Suppressor macrophage treated with lipopolysaccharide for 1 hour (primary cell): ENCODE results near the gene TNKS2.
"Not testable (repeated sequence)": the region's sequence is repeated elsewhere in the genome, so short reads cannot be mapped to it uniquely, and the experiment has no call there.

Experiments used
- DNase-seq, 3 donors: peaks; one replicate each; pipeline ENCODE4 v3.0.0-alpha.2; 2020 to 2022

The TNKS2 gene

GRCh38 chr10:91879515-91880170 lies 81.4 kb downstream of the TNKS2 start:
- DNase-seq = no peak

- DNase-seq = no peak
Observed at GRCh38 chr10:91880310-91880709, 82.1 kb downstream of the TNKS2 start.

GRCh38 chr10:91883549-91884444 lies 85.6 kb downstream of the TNKS2 start:
- no peak for DNase-seq

DNA sequence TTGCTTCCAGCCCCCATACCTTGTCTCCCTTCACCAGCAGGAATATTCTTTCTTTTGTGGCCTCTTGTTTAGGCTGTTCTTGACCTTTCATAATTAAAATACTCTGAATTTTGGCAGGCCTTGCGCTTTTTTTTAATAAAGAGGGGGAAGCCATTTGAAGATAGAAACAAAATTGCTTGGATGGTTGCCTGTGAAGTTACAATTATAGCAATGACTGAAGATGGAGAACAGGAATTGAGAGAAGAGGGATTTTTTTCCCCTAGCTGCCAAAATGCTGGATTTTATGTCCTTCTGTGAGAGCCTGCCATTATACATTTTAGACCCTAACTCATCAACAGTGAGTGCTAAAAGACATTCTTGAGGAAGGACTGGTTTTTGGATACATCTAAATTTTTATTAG lies 86.3 kb downstream of the TNKS2 start:
- DNase-seq = no peak

- no peak for DNase-seq
Observed at GRCh38 chr10:91885362-91886079, 87.3 kb downstream of the TNKS2 start.

DNA sequence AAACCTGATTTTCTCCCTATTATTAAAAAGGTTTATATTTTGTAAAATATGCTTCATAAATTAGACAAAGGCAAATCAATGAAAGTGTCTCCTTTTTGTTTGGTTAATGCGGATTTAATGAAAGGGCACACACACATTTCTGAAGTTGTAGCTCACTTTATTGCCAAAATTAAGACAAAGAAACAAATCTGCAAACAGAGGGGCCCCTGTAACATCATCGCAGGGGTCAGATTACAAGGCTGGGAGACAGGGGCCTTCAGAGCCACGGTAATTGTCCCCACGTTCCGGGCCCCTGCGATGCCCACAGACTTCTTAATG lies 88.7 kb downstream of the TNKS2 start:
- no peak for DNase-seq

DNA sequence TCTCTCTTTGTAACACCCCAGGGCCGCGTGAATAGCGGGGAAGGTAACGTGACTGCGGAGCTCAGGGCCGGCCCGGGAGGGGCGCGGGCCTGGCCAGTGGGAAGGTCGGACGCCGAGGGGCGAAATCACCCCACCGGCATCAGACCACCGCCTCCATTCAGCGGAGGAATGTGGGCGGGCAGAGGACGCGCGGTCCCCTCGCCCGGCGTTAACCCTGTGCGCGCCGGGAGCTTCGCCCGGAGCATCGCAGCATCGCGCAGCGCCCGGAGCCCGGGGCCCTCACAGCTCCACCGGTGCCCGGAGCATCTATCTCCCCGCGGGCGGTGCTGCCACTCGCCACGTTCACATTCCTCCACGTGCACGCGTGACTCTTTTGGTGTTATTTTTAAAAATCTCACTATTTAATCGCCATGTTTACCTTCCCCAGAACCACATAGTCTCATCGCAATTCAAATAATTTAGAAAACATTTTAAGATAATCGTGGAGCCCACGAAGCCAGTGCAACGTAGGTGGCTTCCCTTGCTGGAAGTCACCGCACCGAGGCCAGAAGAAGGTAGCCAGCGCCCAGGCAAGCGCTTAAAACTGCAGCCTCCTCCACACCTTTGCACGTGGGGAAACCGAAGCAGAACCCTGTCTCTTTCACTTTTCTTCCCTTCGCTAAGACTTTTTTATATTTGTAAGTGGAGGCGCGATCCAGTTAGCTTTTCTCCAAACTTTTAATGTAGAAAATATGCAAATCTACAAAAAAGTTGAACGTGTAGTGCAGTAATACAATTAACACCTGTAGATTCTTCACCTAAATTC lies 89.2 kb downstream of the TNKS2 start:
- DNase-seq = peak in 1 of 3 donors; percentile 35

DNA sequence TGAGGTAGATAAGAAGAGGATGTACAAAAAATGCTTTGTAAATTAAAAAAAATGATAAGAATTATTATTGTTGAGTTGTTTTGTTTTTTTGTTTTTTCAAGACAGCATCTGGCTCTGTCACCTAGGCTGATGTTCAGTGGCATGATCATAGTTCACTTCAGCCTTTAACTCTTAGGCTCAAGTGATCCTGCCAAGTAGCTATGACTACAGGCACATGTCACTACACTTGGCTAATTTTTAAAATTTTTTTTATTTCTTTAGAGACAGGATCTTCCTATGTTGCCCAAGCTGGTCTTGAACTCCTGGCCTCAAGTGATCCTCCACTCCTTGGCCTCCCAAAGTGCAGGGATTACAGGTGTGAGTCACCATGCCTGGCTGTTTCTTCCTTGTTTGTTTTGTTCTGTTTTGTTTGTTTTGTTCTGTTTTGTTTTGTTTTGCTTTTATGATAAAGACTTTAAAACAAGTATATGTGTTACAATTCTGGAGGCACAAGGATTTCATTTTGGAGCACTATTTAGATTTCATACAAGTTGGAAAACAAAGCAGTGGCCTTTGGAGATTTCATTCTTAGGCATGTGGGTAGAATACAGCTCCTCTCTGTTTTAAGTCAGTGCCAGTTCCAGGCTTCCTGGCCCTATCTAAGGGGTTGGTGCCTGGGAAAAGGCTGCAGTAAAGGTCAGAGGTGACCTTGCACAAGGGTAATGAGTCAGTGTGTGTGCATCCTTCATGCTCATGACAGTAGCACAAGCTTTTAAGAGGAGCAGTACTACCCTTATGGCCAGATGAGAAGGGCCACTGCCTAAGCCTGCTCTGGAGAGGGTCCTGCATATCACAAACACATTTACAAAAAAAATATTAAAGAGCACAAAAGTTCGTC lies 93.1 kb downstream of the TNKS2 start:
- peak; percentile 20 to 62 (median 41) for DNase-seq

GRCh38 chr10:91893051-91893450 lies 94.8 kb downstream of the TNKS2 start:
- DNase-seq = peak in 1 of 3 donors; percentile 49

DNA sequence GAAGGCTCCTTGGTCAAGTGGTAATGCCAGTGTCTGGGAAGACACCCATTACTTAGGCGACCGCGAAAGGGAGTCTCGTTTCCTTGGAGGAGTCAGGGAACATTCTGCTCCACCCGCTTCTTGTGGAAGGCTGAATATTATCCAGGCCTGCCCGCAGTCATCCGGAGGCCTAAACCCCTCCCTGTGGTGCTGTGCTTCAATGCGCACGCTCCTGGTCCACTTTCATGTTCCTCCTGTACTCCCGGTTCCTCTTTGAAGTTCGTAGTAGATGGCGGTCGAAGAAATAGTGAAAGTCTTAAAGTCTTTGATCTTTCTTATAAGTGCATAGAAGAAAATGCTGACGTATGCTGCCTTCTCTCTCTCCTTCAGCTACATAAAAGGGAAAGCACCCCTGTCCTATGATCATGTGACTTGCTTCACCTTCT lies 96.0 kb downstream of the TNKS2 start:
- not testable (repeated sequence) for DNase-seq

DNA sequence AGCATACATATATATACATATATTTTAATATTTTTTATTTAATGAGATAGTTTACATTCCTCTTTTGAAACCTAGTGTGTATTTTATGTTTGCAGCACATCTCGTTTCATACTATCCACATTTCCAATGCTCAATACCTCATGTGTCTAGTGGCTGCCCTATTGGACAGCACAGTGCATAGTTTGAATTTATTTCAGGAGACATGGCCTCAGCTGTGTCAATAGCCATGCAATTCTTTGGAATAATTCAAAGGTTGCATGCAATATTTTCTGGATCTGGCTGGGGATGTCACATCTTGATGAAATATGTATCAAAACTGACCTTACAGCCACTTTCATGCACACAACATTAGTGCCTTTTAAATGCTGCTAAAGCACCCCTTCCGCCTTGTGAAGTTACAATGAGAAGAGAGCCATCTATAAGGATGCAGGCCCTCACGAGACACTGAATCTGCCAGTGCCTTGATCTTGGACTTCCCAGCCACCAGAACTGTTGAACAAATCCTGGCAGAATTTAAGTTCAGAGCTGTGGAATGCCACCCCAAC lies 98.1 kb downstream of the TNKS2 start:
- DNase-seq = no peak

- DNase-seq = no peak
Observed at GRCh38 chr10:91897421-91897820, 99.2 kb downstream of the TNKS2 start.

DNA sequence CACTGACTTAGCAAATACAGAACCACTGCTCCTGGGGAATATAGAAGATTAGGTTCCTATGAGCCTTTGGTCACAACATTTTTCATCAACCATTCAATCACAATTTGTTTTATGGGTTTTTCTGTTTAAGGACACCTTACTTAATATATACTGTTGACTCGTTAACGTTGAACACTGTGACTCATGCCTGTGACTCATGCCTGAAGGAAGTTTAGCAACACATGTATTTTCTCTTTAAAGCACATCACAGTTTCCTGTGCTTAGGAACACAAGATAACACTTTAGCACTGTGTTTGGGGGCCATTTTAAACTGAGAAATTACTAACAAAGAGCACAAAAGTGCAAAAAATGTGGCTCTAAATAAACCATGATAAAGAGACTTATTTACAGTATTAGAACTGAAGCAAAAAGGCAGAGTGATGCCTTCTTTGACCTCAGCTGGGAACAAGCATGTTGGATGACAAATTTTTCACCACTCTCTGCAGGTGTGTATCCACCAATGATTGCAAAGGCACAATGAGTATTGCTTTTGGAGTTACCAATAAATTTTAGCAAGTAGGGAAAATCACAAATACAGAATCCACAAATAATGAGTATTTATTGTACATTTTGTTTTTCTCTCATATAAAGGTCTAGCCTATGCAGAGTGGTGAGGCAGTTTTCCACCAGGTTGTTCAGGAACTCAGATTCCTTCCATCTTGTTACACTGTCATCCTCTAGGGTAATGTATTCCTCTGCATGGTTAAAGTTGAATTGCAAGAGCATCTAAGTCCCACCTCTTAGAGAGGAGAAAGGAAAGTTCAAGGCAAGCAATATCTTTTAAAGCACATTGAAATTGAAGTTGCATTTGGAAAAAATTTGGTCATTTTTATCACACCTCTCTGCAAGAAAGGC lies 103.8 kb downstream of the TNKS2 start:
- peak; percentile 83 to 95 (median 93) for DNase-seq

DNA sequence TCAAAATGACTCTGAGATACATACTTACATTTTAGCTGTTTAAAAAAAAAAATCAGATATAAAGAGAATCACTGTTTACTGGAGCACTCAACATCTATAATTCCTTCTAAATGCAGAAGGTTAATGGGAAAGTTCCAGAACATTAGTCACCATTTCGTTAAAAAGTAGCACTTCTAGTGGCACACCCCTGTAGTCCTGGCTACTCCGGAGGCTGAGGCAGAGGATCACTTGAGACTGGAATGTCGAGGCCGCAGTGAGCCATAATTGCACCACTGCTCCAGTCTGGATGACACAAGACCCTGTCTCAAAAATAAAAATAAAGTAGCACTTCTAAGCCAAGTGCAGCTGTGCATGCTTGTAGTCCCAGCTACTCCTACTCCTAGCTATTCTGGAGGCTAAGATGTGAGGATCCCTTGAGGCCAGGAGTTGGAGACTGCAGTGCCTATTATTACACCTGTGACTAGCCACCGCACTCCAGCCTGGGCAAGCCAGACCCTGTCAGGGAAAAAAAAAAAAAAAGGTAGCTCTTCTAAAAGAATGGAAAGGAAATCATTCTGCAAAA lies 108.9 kb downstream of the TNKS2 start:
- DNase-seq = no peak

GRCh38 chr10:91907914-91908336 lies 109.7 kb downstream of the TNKS2 start:
- no peak for DNase-seq

GRCh38 chr10:91908337-91909116 lies 110.3 kb downstream of the TNKS2 start:
- peak; percentile 84 to 88 (median 85) for DNase-seq

- DNase-seq = peak in 2 of 3 donors; percentile 30 to 31
Observed at GRCh38 chr10:91909117-91909677, 111.0 kb downstream of the TNKS2 start, which contains the start of gene FGFBP3. Gene FGFBP3 (minus strand): TSS chr10:91909486. CDS start chr10:91908969, 517 bp downstream.

- DNase-seq = no peak
Observed at GRCh38 chr10:91910467-91910866, 112.2 kb downstream of the TNKS2 start.
